GM18858 (cell line): ENCODE measurements around the gene ERF.
A peak's percentile ranks its signal among the peaks of the same experiment; 100 is the strongest.

Experiments used
- ATAC-seq: cut with Tn5 transposase; IDR thresholded peaks from one replicate; pipeline ENCODE4 v1.9.1; 2021; ENCODE audit not compliant: unreplicated experiment

Gene ERF

GRCh38 chr19:42217520-42218437, 37.1 kb downstream of the ERF start, which contains the start of gene DEDD2:
Gene DEDD2, minus strand, starts transcription at chr19:42217677. Its CDS starts 670 bp downstream, at chr19:42217007.
- ATAC-seq, result peak; percentile 50

DNA sequence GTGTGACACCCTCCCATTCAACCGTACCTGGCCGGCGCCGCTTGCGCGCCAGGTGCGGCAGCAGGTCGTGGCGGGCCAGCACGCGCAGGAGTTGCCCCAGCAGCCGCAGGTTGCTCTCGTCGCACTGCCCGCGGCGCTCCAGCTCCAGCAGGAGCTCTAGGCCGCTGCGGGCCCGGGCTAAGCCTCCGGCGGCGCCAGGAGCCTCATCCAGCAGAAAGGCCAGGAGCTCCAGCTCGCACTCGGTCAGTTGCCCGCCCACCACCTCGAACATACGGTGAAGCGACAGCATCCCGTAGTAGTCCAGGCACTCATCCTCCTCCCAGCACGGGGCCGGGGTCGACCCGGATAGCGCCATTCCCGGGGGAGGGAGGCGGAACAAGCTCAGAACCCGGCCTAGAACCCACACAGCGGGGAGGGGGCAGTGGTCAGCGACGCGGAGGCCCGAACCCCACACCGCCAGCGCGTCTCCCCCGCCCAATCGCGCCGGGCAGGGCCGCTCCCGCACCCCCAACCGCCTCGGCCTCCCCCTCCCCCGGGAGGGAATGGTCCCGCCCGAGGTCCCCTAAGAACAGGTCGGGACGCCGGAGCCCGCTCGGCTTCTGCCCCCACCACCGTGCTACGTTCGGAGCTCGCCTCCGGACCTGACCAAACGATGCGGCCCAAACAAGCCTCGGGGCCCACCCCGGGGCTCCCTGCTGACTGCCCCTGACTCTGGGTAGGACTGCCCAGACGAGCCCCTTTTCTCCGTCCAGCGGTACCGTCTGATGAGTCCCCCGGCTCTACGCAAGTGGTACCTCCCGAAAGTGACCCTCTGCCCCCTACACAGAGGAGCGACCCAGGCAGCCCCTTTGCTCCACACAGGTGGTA, 38.0 kb downstream of the ERF start:
- no peak for ATAC-seq

GRCh38 chr19:42214810-42215485, 40.0 kb downstream of the ERF start:
- no peak for ATAC-seq

GRCh38 chr19:42212886-42213285, 42.0 kb downstream of the ERF start:
- ATAC-seq, result no peak

DNA sequence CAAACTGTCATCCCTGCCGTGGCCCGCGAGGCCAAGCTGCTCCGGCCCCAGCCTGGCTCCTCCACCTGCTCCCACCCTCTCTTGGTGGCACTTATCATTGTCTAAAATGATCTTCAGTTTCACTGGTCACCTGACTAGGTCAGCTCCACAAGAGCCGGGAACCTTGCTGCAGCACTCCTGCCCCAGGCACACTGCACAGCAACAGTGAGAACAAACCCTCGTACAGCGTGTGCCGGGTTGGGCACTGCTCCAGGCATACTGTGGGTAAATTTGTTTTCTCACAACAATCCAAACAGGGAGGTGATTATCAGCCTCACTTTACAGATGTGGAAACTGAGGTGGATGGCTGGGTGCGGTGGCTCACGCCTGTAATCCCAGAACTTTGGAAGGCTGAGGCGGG, 46.3 kb downstream of the ERF start:
- no peak for ATAC-seq

GRCh38 chr19:42207767-42208271, 47.1 kb downstream of the ERF start:
- ATAC-seq, result no peak

GRCh38 chr19:42206871-42207755, 47.8 kb downstream of the ERF start:
- no peak for ATAC-seq

DNA sequence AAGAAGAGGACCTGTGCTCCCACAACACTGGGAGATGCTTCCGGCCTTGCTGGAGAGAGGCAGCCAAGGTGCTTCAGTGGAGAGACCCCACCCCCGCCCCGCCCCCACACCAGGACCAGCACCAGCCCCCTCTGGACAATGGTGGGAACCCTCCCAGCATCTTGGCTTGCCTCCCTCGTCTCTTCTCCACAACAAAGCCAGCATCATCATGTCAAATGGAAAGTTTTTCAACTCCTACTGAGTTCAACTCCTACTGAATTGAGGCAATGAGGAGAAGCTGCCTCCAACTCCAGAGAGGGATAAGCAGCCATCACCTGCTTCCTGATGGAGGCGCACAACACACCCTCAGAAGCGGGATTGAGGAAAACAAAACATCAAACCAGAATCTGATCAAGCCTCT, 50.3 kb downstream of the ERF start:
- no peak for ATAC-seq

GRCh38 chr19:42203700-42204099, 51.2 kb downstream of the ERF start:
- no peak for ATAC-seq

GRCh38 chr19:42202290-42202880, 52.5 kb downstream of the ERF start:
- no peak for ATAC-seq

DNA sequence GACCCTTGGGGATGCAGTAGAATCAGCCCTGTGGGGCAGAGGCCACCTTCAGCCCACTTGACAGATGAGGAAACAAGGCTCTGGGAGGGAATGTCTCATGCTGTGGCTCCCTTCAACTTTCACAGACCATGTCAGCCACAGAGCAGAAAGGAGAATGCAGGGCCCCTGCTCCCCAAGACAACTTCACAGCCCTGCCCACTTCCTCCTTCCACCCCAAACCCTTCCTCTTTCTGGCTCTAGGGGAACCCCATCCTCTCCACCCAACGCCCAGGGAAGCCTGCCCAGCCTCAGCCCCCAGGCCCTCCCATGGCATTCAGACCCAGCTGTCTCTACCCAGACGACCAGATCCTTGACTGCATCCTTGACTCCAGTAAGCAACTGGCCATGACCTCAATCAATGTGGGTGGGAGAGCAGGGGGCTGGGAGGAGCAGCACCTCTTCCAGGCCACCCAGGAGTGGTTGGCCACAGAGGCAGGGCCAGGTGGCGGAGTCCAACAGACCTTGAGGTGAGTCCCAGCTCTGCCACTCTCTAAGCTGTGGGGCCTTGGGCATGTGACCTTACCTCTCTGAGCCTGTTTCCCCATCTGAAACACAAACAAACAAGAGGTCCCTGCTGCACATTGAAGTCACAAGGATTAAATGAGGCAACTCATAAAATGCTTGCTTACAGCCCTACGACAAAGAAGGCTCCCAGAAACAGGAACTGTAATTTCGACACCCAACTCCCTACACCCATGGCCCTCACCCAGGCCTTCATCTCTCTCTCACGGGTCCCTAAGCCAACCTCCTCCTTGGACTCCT, 53.2 kb downstream of the ERF start:
- no peak for ATAC-seq

GRCh38 chr19:42200116-42200715, 54.7 kb downstream of the ERF start:
- no peak for ATAC-seq

- ATAC-seq, result no peak
Observed at GRCh38 chr19:42199440-42200115, 55.4 kb downstream of the ERF start.

DNA sequence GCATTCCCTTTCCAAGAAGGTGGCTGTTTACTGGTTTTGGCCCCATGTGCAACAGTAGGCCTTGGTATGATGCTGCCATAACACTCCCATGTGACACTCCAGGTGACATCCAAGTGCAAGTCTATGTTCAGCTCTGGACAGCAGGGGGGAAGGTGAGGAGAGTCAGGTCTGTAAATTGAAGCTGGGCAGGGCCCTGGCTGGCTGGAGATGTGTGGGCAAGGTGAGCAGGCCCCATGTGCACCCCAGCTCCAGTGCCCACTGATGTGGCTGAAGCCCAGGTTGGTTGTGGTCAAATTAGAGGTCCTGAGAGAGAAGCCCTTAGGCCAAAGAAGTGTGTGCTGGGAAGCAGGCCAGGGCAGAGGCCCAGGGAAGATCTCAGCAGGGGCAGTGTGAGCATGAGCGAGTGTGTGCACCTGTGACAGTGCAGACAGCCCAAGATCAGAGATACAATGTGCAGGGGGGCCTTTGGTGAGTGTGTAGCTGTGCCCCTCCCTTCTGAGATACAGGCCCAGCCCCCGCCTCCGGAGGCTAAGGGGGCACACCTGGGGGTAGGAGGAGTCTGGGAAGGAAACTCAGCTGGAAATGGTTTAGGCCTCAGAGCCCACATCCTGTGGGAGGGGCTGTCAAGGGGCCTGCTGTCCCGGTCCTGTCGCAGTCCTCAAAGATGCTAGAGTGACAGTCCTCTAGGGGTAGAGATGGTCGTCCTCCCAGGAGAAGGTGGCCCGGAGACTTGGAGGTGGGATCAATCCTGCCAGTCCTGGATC, 56.1 kb downstream of the ERF start:
- ATAC-seq, result peak; percentile 38
